Astrocyte of the hippocampus (primary cell): ENCODE data around the gene LINS1.

Source experiments
- DNase-seq: peaks from one replicate; pipeline ENCODE4 v3.0.0; 2011; ENCODE audit warnings: low read depth, low spot score

The LINS1 gene

GRCh38 chr15:100602064-100602822 is at the start of gene LINS1, which contains the start of gene ASB7:
LINS1 (minus strand) TSS chr15:100602184; CDS start chr15:100580842, 21,342 bp downstream.
ASB7 (plus strand) TSS chr15:100602589; CDS start chr15:100612217, 9,628 bp downstream.
- DNase-seq = peak; percentile 100

GRCh38 chr15:100651253-100651652 is 49.3 kb upstream of the LINS1 start:
- no peak for DNase-seq

GRCh38 chr15:100650685-100651084 is 48.7 kb upstream of the LINS1 start:
- no peak for DNase-seq

- DNase-seq = no peak
Measured at GRCh38 chr15:100648951-100649350, 47.0 kb upstream of the LINS1 start.

GRCh38 chr15:100645671-100646070 is 43.7 kb upstream of the LINS1 start:
- no peak for DNase-seq

GRCh38 chr15:100642950-100643338 is 41.0 kb upstream of the LINS1 start:
- no peak for DNase-seq

- DNase-seq = no peak
Measured at GRCh38 chr15:100642213-100642949, 40.4 kb upstream of the LINS1 start.

GRCh38 chr15:100638177-100638730 is 36.3 kb upstream of the LINS1 start:
- DNase-seq = no peak

GRCh38 chr15:100635406-100636071 is 33.6 kb upstream of the LINS1 start:
- peak; percentile 21 for DNase-seq

- DNase-seq = no peak
Measured at GRCh38 chr15:100633763-100634075, 31.7 kb upstream of the LINS1 start.

GRCh38 chr15:100631831-100632230 is 29.8 kb upstream of the LINS1 start:
- no peak for DNase-seq

GRCh38 chr15:100628746-100629145 is 26.8 kb upstream of the LINS1 start:
- DNase-seq = no peak

- peak; percentile 85 for DNase-seq
Measured at GRCh38 chr15:100627789-100628395, 25.9 kb upstream of the LINS1 start.

- no peak for DNase-seq
Measured at GRCh38 chr15:100623301-100623700, 21.3 kb upstream of the LINS1 start.

GRCh38 chr15:100616700-100617099 is 14.7 kb upstream of the LINS1 start:
- no peak for DNase-seq

- no peak for DNase-seq
Measured at GRCh38 chr15:100615801-100616200, 13.8 kb upstream of the LINS1 start.

GRCh38 chr15:100614918-100615317 is 12.9 kb upstream of the LINS1 start:
- DNase-seq = no peak

GRCh38 chr15:100614336-100614735 is 12.4 kb upstream of the LINS1 start:
- DNase-seq = no peak

GRCh38 chr15:100613208-100613607 is 11.2 kb upstream of the LINS1 start:
- DNase-seq = no peak

- no peak for DNase-seq
Measured at GRCh38 chr15:100612539-100612938, 10.6 kb upstream of the LINS1 start.

GRCh38 chr15:100602823-100603393 is 924 bp upstream of the LINS1 start:
- DNase-seq = peak; percentile 36
